H1 (cell line): ENCODE data around the gene CACUL1. TPM values are rescaled to one million over a fixed set of nuclear protein-coding genes. Genes with fewer than 3 reads are reported as not detected.

Experiments used
- CTCF ChIA-PET: fragments of 300-600 bp; sonication (Branson Sonifier 250); formaldehyde crosslinking; loops from one replicate; lab custom pipeline; 2021; ENCODE audit not compliant: partially characterized antibody; lab: Charles Lee
- POLR2A ChIA-PET: fragments of 300-600 bp; sonication (Branson Sonifier 250); formaldehyde crosslinking; loops from one replicate; lab custom pipeline; 2021; ENCODE audit warnings: inconsistent platforms; ENCODE audit not compliant: partially characterized antibody; lab: Charles Lee
- DNase-seq, 2 experiments: peaks; one replicate each; pipeline versions ENCODE4 v3.0.0 to v3.0.0-alpha.2; 2010 to 2022; ENCODE audit warnings: low spot score in 2 of 2, low read depth in 1 of 2, mixed read lengths in 1 of 2
- FAIRE-seq: peaks from 2 replicates; lab custom pipeline; 2011; peaks lifted over from hg19 to GRCh38; lab: Jason Lieb, UNC
- H2AFZ ChIP-seq: 2 replicates; pipeline ENCODE4 v1.8.1; 2012; ENCODE audit warnings: low read length, inconsistent platforms
- H2AK5ac ChIP-seq: 2 replicates; pipeline ENCODE4 v1.6.1; 2013; ENCODE audit warnings: low read depth, low read length
- H2BK120ac ChIP-seq: replicated peaks from 2 replicates; pipeline ENCODE3; 2013; ENCODE audit warnings: low read depth, low read length, inconsistent platforms
- H2BK12ac ChIP-seq: 2 replicates; pipeline ENCODE4 v1.6.1; 2013; ENCODE audit warnings: low read depth, low read length
- H2BK15ac ChIP-seq: 2 replicates; pipeline ENCODE4 v1.6.1; 2013; ENCODE audit warnings: low read length
- H2BK20ac ChIP-seq: 2 replicates; pipeline ENCODE4 v1.6.1; 2013; ENCODE audit warnings: low read length
- H2BK5ac ChIP-seq: 2 replicates; pipeline ENCODE4 v1.6.1; 2013; ENCODE audit warnings: low read depth, low read length
- H3K14ac ChIP-seq: 2 replicates; pipeline ENCODE4 v1.6.1; 2013; ENCODE audit warnings: inconsistent platforms; ENCODE audit not compliant: insufficient read length
- H3K18ac ChIP-seq: 2 replicates; pipeline ENCODE4 v1.6.1; 2013; ENCODE audit warnings: low read length; ENCODE audit errors: extremely low read depth
- H3K23ac ChIP-seq: 2 replicates; pipeline ENCODE4 v1.6.1; 2013; ENCODE audit warnings: inconsistent platforms; ENCODE audit not compliant: insufficient read length
- H3K23me2 ChIP-seq: 2 replicates; pipeline ENCODE4 v1.6.1; 2013; ENCODE audit warnings: low read depth, low read length
- H3K27ac ChIP-seq: 2 replicates; pipeline ENCODE4 v1.6.1; 2011; ENCODE audit warnings: low read depth, low read length, inconsistent platforms
- H3K27me3 ChIP-seq, 4 experiments: replicated peaks in 1 of 4; 1 replicate in 1 of 4; 2 replicates in 3 of 4; pipeline versions ENCODE4 v1.6.1 to v1.8.1; 2011 to 2013; ENCODE audit warnings: low read length in 3 of 4, mild to moderate bottlenecking in 3 of 4, inconsistent platforms in 2 of 4, mixed read lengths in 2 of 4, moderate library complexity in 1 of 4; ENCODE audit not compliant: control insufficient read depth in 3 of 4, insufficient read depth in 3 of 4; ENCODE audit errors: extremely low read depth in 1 of 4
- H3K36me3 ChIP-seq, 4 experiments: 2 replicates each; pipeline versions ENCODE4 v1.6.1 to v1.8.1; 2011 to 2013; ENCODE audit warnings: mild to moderate bottlenecking in 4 of 4, low read length in 3 of 4, moderate library complexity in 2 of 4, control low read depth in 1 of 4, inconsistent platforms in 1 of 4; ENCODE audit not compliant: insufficient read depth in 4 of 4, control insufficient read depth in 2 of 4
- H3K4ac ChIP-seq: replicated peaks from 2 replicates; pipeline ENCODE3; 2013; ENCODE audit warnings: low read length, low read depth, mixed read lengths, inconsistent platforms; ENCODE audit not compliant: insufficient read length
- H3K4me1 ChIP-seq, 4 experiments: replicated peaks in 1 of 4; 1 replicate in 1 of 4; 2 replicates in 3 of 4; pipeline versions ENCODE4 v1.6.1 to v1.8.1; 2011 to 2013; ENCODE audit warnings: low read length in 3 of 4, inconsistent platforms in 2 of 4, mixed read lengths in 1 of 4; ENCODE audit not compliant: insufficient read depth in 4 of 4, control insufficient read depth in 3 of 4
- H3K4me2 ChIP-seq, 2 experiments: 2 replicates each; pipeline versions ENCODE4 v1.6.1 to v1.8.1; 2011 to 2013; ENCODE audit warnings: low read depth in 2 of 2, low read length in 2 of 2, control low read depth in 1 of 2, inconsistent platforms in 1 of 2, mild to moderate bottlenecking in 1 of 2; ENCODE audit not compliant: insufficient read depth in 1 of 2
- H3K4me3 ChIP-seq, 4 experiments: fragments of 200-600, 300-600 bp in 1 of 4; sonication (generic), shearing (Covaris generic), sonication (Bioruptor Twin) in 1 of 4; 2 replicates each; pipeline versions ENCODE4 v1.5.1 to v1.8.1; 2011 to 2016; ENCODE audit warnings: low read length in 4 of 4, low read depth in 3 of 4, control low read depth in 2 of 4, inconsistent platforms in 2 of 4, mild to moderate bottlenecking in 2 of 4, mixed read lengths in 1 of 4, moderate library complexity in 1 of 4; ENCODE audit not compliant: insufficient read depth in 2 of 4; ENCODE audit errors: extremely low read depth in 1 of 4
- H3K56ac ChIP-seq: replicated peaks from 2 replicates; pipeline ENCODE3; 2013; ENCODE audit warnings: low read depth, mild to moderate bottlenecking, mixed read lengths, low read length, inconsistent platforms; ENCODE audit not compliant: insufficient read length
- H3K79me1 ChIP-seq: 2 replicates; pipeline ENCODE4 v1.6.1; 2013; ENCODE audit warnings: low read depth, low read length, control low read depth
- H3K79me2 ChIP-seq, 2 experiments: 2 replicates each; pipeline versions ENCODE4 v1.6.1 to v1.8.1; 2012 to 2013; ENCODE audit warnings: low read length in 2 of 2, mild to moderate bottlenecking in 2 of 2, inconsistent platforms in 1 of 2; ENCODE audit not compliant: insufficient read depth in 2 of 2, control insufficient read depth in 1 of 2
- H3K9ac ChIP-seq, 4 experiments: replicated peaks in 1 of 4; 1 replicate in 1 of 4; 2 replicates in 3 of 4; pipeline versions ENCODE4 v1.6.1 to v1.8.1; 2011 to 2013; ENCODE audit warnings: low read depth in 3 of 4, low read length in 3 of 4, control low read depth in 2 of 4, mild to moderate bottlenecking in 2 of 4, moderate library complexity in 2 of 4, inconsistent platforms in 1 of 4; ENCODE audit errors: extremely low read depth in 1 of 4
- H3K9me3 ChIP-seq, 2 experiments: 2 replicates each; pipeline versions ENCODE4 v1.6.1 to v1.8.1; 2012 to 2013; ENCODE audit warnings: mild to moderate bottlenecking in 2 of 2, moderate library complexity in 2 of 2, control low read depth in 1 of 2, inconsistent platforms in 1 of 2, low read depth in 1 of 2, low read length in 1 of 2, mixed read lengths in 1 of 2; ENCODE audit not compliant: insufficient read depth in 2 of 2
- H4K20me1 ChIP-seq, 2 experiments: replicated peaks in 1 of 2; 2 replicates each; pipeline versions ENCODE3 to v1.8.1; 2011 to 2013; ENCODE audit warnings: inconsistent platforms in 2 of 2, low read length in 2 of 2, mild to moderate bottlenecking in 1 of 2; ENCODE audit not compliant: insufficient read depth in 2 of 2, control insufficient read depth in 1 of 2
- H4K5ac ChIP-seq: 2 replicates; pipeline ENCODE4 v1.6.1; 2013; ENCODE audit warnings: low read length, low read depth, mixed read lengths, inconsistent platforms; ENCODE audit not compliant: insufficient read length
- H4K8ac ChIP-seq: 2 replicates; pipeline ENCODE4 v1.8.0; 2013; ENCODE audit warnings: mild to moderate bottlenecking, moderate library complexity, low read length, inconsistent platforms; ENCODE audit not compliant: insufficient read depth; ENCODE audit errors: extremely low read depth
- H4K91ac ChIP-seq: replicated peaks from 2 replicates; pipeline ENCODE3; 2013; ENCODE audit warnings: low read length, mixed read lengths, inconsistent platforms; ENCODE audit not compliant: insufficient read length
- RBBP5 ChIP-seq: IDR thresholded peaks from 2 replicates; pipeline ENCODE4 v1.7.1; 2012; ENCODE audit warnings: low read depth, mild to moderate bottlenecking, inconsistent platforms, low read length, moderate library complexity, borderline replicate concordance
- RNF2 ChIP-seq: fragments of 200-900, 300-1000 bp; sonication (generic); IDR thresholded peaks from 2 replicates; pipeline ENCODE4 v1.7.1; 2016; ENCODE audit warnings: borderline replicate concordance, low read depth, mild to moderate bottlenecking, antibody characterized with exemption, low read length; ENCODE audit not compliant: poor library complexity, severe bottlenecking; ENCODE audit errors: missing control alignments
- TAF1 ChIP-seq: IDR thresholded peaks from 2 replicates; pipeline ENCODE4 v1.6.1; 2011; ENCODE audit warnings: mild to moderate bottlenecking, low read depth, low read length
- TBP ChIP-seq: IDR thresholded peaks from 2 replicates; pipeline ENCODE4 v1.6.1; 2011; ENCODE audit warnings: low read depth, low read length, improper control_type of control experiment
- TCF12 ChIP-seq: IDR thresholded peaks from 2 replicates; pipeline ENCODE4 v1.6.1; 2011; ENCODE audit warnings: low read depth, mild to moderate bottlenecking, low read length
- WGBS, 2 experiments: shearing (Covaris generic) in 1 of 2; methylation state at CpG; one replicate each; pipeline versions ENCODE4 v1.1.6 to v1.1.7; 2013 to 2015; ENCODE audit warnings: low lambda C conversion rate in 2 of 2, mixed read lengths in 2 of 2, inconsistent platforms in 1 of 2, low coverage in 1 of 2, missing lambda C conversion rate in 1 of 2; ENCODE audit not compliant: insufficient replicate concordance in 2 of 2, insufficient coverage in 1 of 2, insufficient read length in 1 of 2; ENCODE audit errors: extremely low coverage in 1 of 2, missing lambda C conversion rate in 1 of 2; 5-methylcytosine and 5-hydroxymethylcytosine counted together
- polyA plus RNA-seq, 7 experiments: library from polyadenylated mRNA; depleted of rRNA in 3 of 7; stranded (reverse) in 5 of 7; unstranded in 2 of 7; fragments of >200 nt in 5 of 7; fragments of 200-250 nt in 2 of 7; gene quantifications; 1 replicate in 5 of 7; 2 replicates in 1 of 7; 4 replicates in 1 of 7; pipeline versions ENCODE4 v1.2.1 to v1.2.3, GENCODE V29; 2011 to 2013; ENCODE audit warnings: missing spikeins in 2 of 7, mixed read lengths in 2 of 7
- total RNA-seq: library from RNA; stranded (reverse); fragmentation: NEBNext Ultra II Directional; extraction: Animal tissue kit (Norgen Biotek cat#: 25700); gene quantifications from 2 replicates; pipeline ENCODE4 v1.2.1, GENCODE V29; 2021
- TF ChIP-seq, protein P1 (sequence below): IDR thresholded peaks from 2 replicates; pipeline ENCODE4 v1.6.1; 2012; ENCODE audit warnings: inconsistent platforms

Gene CACUL1
- total and polyA plus RNA-seq, 2 of the 8 experiments (the other 6 are each of a cell fraction or from before 2014, with no cell fraction given): 6.5 to 34.2 TPM

DNA sequence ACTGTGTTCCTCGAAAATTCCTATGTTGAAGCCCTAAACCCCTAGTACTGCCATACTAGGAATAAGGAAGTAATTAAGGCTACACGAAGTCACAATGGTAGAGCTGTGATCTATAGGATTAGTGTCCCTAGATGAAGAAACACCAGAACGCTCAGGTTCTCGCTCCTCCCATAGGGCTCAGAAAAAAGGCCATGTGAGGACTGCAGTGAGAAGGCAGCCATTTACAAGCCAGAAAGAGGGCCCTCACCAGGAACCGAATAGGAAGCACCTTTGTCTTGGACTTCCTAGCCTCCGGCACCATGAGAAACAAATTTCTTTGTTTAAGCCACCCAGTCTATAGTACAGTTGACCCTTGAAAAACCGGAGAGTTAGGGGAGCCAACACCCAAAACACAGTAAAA is 46.2 kb downstream of the CACUL1 start:
- peaks cover 0 to 18% of the 10 kb centered on the region in 2 experiments; a peak in 2 of 4 replicates for H3K79me2 ChIP-seq
- H3K27ac ChIP-seq: no peak overlapping the region
- no peak overlapping the region for H3K23ac ChIP-seq
- no peak overlapping the region for H4K91ac ChIP-seq
- H2AFZ ChIP-seq: no peak overlapping the region
- H2BK12ac ChIP-seq: no peak overlapping the region
- H3K4me1 ChIP-seq: peaks cover 0 to 7% (median 1%) of the 10 kb centered on the region in 4 experiments; a peak in 3 of 7 replicates
- ChIA-PET CTCF (interaction anchor here (1.2 to 3.6 kb wide), 3 partner anchors 12 to 141 kb away, joined by 3 to 16 read pairs (median 4); no protein-coding TSS in a partner anchor), POLR2A (no interaction called here)
- H3K79me1 ChIP-seq: no peaks in the 10 kb centered on the region; the same call in 1 of the 2 replicates
- no peak overlapping the region for H2BK5ac ChIP-seq
- DNase-seq (no peak), FAIRE-seq (no peak)
- H2AK5ac ChIP-seq: no peak overlapping the region
- peaks cover 0 to 5% of the 10 kb centered on the region in 2 experiments for H4K20me1 ChIP-seq
- H3K9ac ChIP-seq: no peak overlapping the region
- no peak overlapping the region for H3K18ac ChIP-seq
- H2BK20ac ChIP-seq: no peak overlapping the region
- no peak overlapping the region for H3K4me3 ChIP-seq
- peaks cover 0 to 5% (median 0%) of the 10 kb centered on the region in 4 experiments; a peak in 1 of 8 replicates for H3K36me3 ChIP-seq
- no peak overlapping the region for H3K56ac ChIP-seq
- 89% methylated on average over 7 of the region's 7 CpGs; no CpG with 5 or more reads in 1 of the 2 experiments for WGBS, 2 experiments
- no peaks in the 10 kb centered on the region for H3K27me3 ChIP-seq
- H4K5ac ChIP-seq: no peak overlapping the region
- no peak overlapping the region for H2BK120ac ChIP-seq
- no peak overlapping the region for H2BK15ac ChIP-seq
- TF ChIP-seq, protein P1, sequence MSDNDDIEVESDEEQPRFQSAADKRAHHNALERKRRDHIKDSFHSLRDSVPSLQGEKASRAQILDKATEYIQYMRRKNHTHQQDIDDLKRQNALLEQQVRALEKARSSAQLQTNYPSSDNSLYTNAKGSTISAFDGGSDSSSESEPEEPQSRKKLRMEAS: no peak
- TF ChIP-seq RNF2 (no peak), TBP (no peak), TCF12 (no peak), TAF1 (no peak), RBBP5 (no peak)
- H3K9me3 ChIP-seq: no peaks in the 10 kb centered on the region
- H4K8ac ChIP-seq: no peak overlapping the region
- no peak overlapping the region for H3K14ac ChIP-seq
- no peak overlapping the region for H3K4me2 ChIP-seq
- H3K4ac ChIP-seq: no peak overlapping the region
- no peaks in the 10 kb centered on the region for H3K23me2 ChIP-seq
